Skeletal muscle tissue (tissue), 4 donors: ENCODE results near the gene NKAIN2. TPM values are rescaled to one million over a fixed set of nuclear protein-coding genes. Genes with fewer than 3 reads are reported as not detected.

Source experiments
- H3K27ac ChIP-seq: one replicate; pipeline ENCODE4 v1.7.0; 2013; ENCODE audit warnings: mild to moderate bottlenecking, low read depth, low read length, inconsistent platforms
- H3K27me3 ChIP-seq, 3 donors: one replicate each; pipeline ENCODE4 v1.7.0; 2013; ENCODE audit warnings: low read length in 3 of 3; ENCODE audit not compliant: control insufficient read depth in 3 of 3, insufficient read depth in 3 of 3
- H3K36me3 ChIP-seq, 3 donors: one replicate each; pipeline ENCODE4 v1.7.0; 2013; ENCODE audit warnings: low read length in 3 of 3; ENCODE audit not compliant: control insufficient read depth in 3 of 3, insufficient read depth in 3 of 3
- H3K4me1 ChIP-seq, 3 donors: one replicate each; pipeline ENCODE4 v1.7.0; 2013; ENCODE audit warnings: low read length in 3 of 3, mild to moderate bottlenecking in 3 of 3; ENCODE audit not compliant: control insufficient read depth in 3 of 3, insufficient read depth in 3 of 3
- H3K4me3 ChIP-seq, 3 donors: one replicate each; pipeline ENCODE4 v1.7.0; 2013; ENCODE audit warnings: low read length in 3 of 3
- H3K9ac ChIP-seq, 3 donors: one replicate each; pipeline ENCODE4 v1.7.0; 2013; ENCODE audit warnings: low read length in 3 of 3, mild to moderate bottlenecking in 3 of 3, moderate library complexity in 2 of 3, low read depth in 1 of 3
- H3K9me3 ChIP-seq, 3 donors: one replicate each; pipeline ENCODE4 v1.7.0; 2013; ENCODE audit warnings: low read length in 3 of 3; ENCODE audit not compliant: control insufficient read depth in 3 of 3
- total RNA-seq: library from RNA; depleted of rRNA; stranded (reverse); fragments of >200 nt; gene quantifications from one replicate; pipeline ENCODE4 v1.2.3, GENCODE V29; 2014
- donor health status: Osteomylitis.

Gene NKAIN2
- total RNA-seq, 1 donor from 2014 or later = 3.1 TPM

DNA sequence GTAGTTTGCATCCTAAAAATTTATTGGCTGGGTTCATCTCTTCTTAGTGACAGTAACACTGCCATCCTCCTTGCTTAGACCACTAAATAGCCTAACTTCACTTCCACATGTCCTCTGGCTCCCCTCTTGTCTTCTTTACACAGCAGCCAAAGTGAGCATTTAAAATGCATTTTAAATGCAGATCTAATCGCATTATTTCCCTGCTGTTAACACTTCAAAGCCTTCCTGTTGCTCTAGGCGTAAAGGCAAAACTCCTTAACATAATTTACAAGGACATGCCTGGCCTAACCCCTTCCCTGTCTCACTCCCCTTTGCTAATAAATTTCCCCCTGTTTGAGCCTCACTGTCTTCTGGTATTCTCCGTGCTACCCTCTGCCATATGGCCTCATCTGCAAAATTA lies 26.5 kb downstream of the NKAIN2 start:
- no peak overlapping the region for H3K9ac ChIP-seq
- H3K4me1 ChIP-seq = peaks cover 0 to 3% (median 0%) of the 10 kb centered on the region in 3 donors
- H3K27ac ChIP-seq = no peak overlapping the region
- H3K9me3 ChIP-seq = no peaks in the 10 kb centered on the region
- H3K4me3 ChIP-seq = no peak overlapping the region
- no peaks in the 10 kb centered on the region for H3K36me3 ChIP-seq
- H3K27me3 ChIP-seq = no peaks in the 10 kb centered on the region

DNA sequence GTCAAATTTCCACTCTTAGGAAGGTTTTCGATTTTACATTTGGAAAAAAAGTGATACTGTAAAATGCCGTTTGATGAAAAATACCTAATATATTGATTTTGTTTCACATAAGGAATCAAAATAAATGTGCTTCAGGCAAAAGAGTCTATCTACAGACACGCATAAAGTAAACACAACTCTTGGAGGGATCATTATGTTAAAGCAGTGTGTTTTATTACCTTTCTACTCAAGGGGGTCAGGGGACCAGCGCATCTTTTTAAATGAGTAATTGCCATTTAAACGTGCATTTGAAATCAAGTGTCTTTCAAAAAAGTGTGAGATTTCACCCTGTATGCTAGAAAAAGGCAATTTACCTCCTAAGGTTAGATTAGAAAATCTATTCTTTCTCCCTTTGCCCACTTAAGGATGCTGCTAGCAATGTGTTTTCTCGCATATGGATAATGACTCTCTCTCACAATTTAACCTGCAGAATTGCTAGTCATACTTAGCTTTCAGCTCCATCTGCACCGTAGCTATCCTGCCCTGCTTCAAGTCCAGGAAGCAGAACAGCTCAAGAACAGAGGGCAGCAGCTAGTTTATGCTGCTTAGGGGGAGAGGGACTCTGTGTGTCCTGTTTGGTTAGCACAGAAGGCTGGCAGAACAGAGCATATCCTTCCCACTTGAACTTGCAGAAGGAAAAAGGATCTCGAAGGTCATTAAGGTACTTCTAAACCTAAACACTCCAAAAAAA lies 35.0 kb downstream of the NKAIN2 start:
- Histone ChIP-seq H3K36me3 (no peaks in the 10 kb centered on the region), H3K9me3 (no peaks in the 10 kb centered on the region), H3K27me3 (no peaks in the 10 kb centered on the region), H3K4me3 (no peak overlapping the region), H3K27ac (no peak overlapping the region), H3K4me1 (no peaks in the 10 kb centered on the region), H3K9ac (no peak overlapping the region)

GRCh38 chr6:123841067-123841896 lies 37.6 kb downstream of the NKAIN2 start:
- no peak overlapping the region for H3K9ac ChIP-seq
- H3K27ac ChIP-seq = no peak overlapping the region
- H3K9me3 ChIP-seq = no peaks in the 10 kb centered on the region
- no peaks in the 10 kb centered on the region for H3K36me3 ChIP-seq
- H3K4me3 ChIP-seq = no peak overlapping the region
- H3K27me3 ChIP-seq = no peaks in the 10 kb centered on the region
- no peaks in the 10 kb centered on the region for H3K4me1 ChIP-seq

- Histone ChIP-seq H3K36me3 (no peaks in the 10 kb centered on the region), H3K4me3 (no peak overlapping the region), H3K4me1 (no peaks in the 10 kb centered on the region), H3K27me3 (no peaks in the 10 kb centered on the region), H3K9me3 (no peaks in the 10 kb centered on the region), H3K9ac (no peak overlapping the region), H3K27ac (no peak overlapping the region)
Observed at GRCh38 chr6:123844011-123844410, 40.3 kb downstream of the NKAIN2 start.

DNA sequence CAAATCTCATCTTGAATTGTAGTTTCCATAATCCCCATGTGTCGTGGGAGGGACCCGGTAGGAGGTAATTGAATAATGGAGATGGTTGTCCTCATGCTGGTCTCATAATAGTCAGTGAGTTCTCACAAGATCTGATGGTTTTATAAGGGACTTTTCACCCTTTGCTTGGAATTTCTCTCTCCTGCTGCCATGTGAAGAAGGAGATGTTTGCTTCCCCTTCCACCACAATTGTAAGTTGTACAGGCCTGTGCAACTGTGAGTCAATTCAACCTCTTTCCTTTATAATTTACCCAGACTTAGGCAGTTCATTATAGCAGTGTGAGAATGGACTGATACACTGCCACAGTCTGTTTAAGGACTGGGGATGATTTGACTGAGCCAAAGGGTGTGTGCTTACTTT lies 44.7 kb downstream of the NKAIN2 start:
- Histone ChIP-seq H3K36me3 (no peaks in the 10 kb centered on the region), H3K27ac (no peak overlapping the region), H3K9me3 (no peaks in the 10 kb centered on the region), H3K27me3 (no peaks in the 10 kb centered on the region), H3K4me1 (no peaks in the 10 kb centered on the region), H3K9ac (no peak overlapping the region), H3K4me3 (no peak overlapping the region)

DNA sequence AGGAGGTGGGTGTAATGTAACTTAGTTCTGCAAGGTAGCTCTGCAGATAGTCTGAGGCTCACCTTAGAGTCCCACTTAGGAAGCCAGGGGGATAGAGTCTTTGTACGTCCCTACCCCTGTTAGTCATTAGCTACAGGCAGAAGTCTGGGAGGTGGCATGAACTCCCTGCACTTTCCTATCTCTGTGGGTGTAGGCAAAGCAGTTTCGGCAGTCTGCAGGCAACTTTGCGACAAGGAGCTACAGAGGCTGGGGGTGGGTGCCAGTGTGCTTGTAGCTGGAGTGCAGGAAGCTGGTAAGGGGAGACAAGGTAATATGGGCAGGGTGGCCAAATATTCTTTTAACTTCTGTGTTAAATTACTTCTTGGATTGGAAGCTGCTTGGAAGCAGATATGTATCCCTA lies 45.7 kb downstream of the NKAIN2 start:
- Histone ChIP-seq H3K4me3 (no peak overlapping the region), H3K27ac (no peak overlapping the region), H3K9me3 (no peaks in the 10 kb centered on the region), H3K27me3 (no peaks in the 10 kb centered on the region), H3K4me1 (no peaks in the 10 kb centered on the region), H3K9ac (no peak overlapping the region), H3K36me3 (no peaks in the 10 kb centered on the region)

DNA sequence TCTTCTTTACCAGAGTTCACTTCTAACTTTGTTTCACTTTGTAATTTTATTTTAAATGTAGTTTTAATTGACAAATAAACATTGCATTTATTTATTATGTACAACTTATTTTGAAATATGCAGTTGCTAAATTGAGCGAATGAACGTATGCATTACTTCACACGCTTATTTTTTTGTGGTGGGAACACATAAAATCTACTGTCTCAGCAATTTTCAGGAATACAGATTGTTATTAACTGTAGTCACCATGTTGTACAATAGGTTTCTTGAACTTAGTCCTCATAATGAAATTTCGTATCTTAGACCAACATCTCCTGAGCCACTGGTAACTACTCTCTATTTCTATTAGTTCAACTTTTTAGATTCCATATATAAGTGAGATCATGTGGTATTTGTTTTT lies 46.9 kb downstream of the NKAIN2 start:
- H3K9ac ChIP-seq = no peak overlapping the region
- H3K36me3 ChIP-seq = no peaks in the 10 kb centered on the region
- H3K9me3 ChIP-seq = no peaks in the 10 kb centered on the region
- H3K27ac ChIP-seq = no peak overlapping the region
- H3K4me3 ChIP-seq = no peak overlapping the region
- no peaks in the 10 kb centered on the region for H3K27me3 ChIP-seq
- H3K4me1 ChIP-seq = no peaks in the 10 kb centered on the region

DNA sequence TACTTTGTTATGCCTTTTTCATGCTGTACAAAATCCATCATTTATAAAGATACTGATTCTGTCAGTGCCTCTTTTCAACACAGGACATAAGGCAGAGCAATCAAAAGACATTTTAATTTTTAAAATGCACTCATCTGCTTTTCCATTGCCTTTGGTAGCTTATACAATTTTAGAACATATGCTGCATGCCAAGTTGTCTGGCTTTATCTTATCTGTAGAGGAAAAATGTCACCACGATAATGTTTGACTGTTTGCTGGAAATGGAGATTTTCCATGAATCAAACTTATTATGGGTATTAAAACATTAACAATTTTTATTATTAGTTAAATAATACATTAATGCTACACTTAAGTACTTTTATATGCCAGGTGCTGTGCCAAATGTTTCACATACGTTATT lies 50.5 kb downstream of the NKAIN2 start:
- no peak overlapping the region for H3K9ac ChIP-seq
- H3K27me3 ChIP-seq = no peaks in the 10 kb centered on the region
- no peaks in the 10 kb centered on the region for H3K36me3 ChIP-seq
- no peak overlapping the region for H3K27ac ChIP-seq
- no peaks in the 10 kb centered on the region for H3K9me3 ChIP-seq
- H3K4me1 ChIP-seq = no peaks in the 10 kb centered on the region
- H3K4me3 ChIP-seq = no peak overlapping the region

DNA sequence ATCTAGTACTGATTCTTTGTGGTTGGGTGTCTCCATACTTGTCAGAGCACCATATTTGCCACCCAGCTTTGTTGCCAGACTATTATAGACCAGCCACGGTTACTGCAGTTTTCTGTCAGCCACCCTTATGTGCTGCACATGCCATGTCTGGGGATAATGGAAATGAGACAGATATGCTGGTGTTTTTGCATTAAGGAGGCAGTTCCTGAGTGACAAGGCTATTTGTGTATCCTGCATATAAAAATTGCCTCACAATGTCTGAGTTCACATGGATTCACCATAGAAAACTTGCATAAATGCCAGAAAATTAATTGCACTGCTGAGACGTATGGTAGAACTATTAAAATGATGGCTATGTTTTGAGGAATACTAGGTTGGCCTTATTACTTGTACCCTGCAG lies 51.8 kb downstream of the NKAIN2 start:
- H3K9ac ChIP-seq = no peak overlapping the region
- H3K4me1 ChIP-seq = no peaks in the 10 kb centered on the region
- H3K27me3 ChIP-seq = no peaks in the 10 kb centered on the region
- H3K36me3 ChIP-seq = no peaks in the 10 kb centered on the region
- H3K9me3 ChIP-seq = no peaks in the 10 kb centered on the region
- no peak overlapping the region for H3K27ac ChIP-seq
- no peak overlapping the region for H3K4me3 ChIP-seq

- Histone ChIP-seq H3K27ac (no peak overlapping the region), H3K36me3 (no peaks in the 10 kb centered on the region), H3K27me3 (no peaks in the 10 kb centered on the region), H3K4me1 (no peaks in the 10 kb centered on the region), H3K9ac (no peak overlapping the region), H3K4me3 (no peak overlapping the region), H3K9me3 (no peaks in the 10 kb centered on the region)
Observed at GRCh38 chr6:123859291-123859690, 55.6 kb downstream of the NKAIN2 start.
